HG02623 (cell line): ENCODE measurements around the gene PGS1.
A peak's percentile ranks its signal among the peaks of the same experiment; 100 is the strongest.
"Not testable (repeated sequence)": the region's sequence is repeated elsewhere in the genome, so short reads cannot be mapped to it uniquely, and the experiment has no call there.

Source experiments
- ATAC-seq: cut with Tn5 transposase; IDR thresholded peaks from one replicate; pipeline ENCODE4 v1.9.1; 2021; ENCODE audit warnings: moderate library complexity; ENCODE audit not compliant: unreplicated experiment

Gene PGS1, protein sequence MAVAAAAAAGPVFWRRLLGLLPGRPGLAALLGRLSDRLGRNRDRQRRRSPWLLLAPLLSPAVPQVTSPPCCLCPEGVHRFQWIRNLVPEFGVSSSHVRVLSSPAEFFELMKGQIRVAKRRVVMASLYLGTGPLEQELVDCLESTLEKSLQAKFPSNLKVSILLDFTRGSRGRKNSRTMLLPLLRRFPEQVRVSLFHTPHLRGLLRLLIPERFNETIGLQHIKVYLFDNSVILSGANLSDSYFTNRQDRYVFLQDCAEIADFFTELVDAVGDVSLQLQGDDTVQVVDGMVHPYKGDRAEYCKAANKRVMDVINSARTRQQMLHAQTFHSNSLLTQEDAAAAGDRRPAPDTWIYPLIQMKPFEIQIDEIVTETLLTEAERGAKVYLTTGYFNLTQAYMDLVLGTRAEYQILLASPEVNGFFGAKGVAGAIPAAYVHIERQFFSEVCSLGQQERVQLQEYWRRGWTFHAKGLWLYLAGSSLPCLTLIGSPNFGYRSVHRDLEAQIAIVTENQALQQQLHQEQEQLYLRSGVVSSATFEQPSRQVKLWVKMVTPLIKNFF

DNA sequence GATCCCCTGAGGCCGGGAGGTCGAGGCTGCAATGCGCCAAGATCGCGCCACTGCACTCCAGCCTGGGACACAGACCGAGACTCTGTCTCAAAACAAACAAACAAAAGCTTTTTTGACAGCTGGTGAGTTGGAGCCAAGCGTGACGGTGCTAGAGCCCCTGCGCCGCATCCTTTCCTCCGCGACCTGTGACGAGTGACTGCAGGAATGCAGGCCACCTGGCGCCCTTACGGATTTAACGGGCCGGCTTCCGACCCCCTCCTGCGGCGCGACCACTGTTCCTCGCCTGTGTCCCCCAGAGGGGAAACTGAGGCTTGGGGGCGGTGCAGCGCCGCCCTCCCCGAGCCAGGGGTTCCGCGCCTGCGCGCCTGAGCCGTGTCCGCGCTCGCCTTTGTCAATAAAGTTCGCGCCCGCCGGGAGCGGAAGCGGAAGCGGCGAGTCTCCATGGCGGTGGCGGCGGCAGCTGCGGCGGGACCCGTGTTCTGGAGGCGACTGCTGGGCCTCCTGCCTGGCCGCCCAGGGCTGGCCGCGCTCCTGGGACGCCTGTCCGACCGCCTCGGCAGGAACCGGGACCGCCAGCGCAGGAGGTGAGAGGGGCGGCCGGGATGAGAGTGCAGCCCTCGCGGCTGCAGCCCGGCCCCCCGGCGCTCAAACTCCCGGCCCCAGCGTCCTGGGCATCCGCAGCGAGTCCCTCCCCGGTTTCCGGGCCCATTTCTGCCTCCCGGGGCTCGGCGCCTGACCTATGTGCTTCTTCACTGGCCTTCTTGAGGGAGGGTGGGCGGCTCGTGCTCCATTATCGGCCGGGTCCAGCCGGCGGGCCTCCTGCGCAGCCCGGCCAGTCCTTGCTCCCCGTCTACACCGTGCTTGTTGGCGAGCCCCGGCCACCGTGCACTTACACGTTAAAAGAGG is at the start of gene PGS1:
PGS1 (plus strand) TSS at position 425 of the 906 bp plus-strand sequence; CDS start at position 442, 17 bp downstream.
- peak; percentile 60 for ATAC-seq

DNA sequence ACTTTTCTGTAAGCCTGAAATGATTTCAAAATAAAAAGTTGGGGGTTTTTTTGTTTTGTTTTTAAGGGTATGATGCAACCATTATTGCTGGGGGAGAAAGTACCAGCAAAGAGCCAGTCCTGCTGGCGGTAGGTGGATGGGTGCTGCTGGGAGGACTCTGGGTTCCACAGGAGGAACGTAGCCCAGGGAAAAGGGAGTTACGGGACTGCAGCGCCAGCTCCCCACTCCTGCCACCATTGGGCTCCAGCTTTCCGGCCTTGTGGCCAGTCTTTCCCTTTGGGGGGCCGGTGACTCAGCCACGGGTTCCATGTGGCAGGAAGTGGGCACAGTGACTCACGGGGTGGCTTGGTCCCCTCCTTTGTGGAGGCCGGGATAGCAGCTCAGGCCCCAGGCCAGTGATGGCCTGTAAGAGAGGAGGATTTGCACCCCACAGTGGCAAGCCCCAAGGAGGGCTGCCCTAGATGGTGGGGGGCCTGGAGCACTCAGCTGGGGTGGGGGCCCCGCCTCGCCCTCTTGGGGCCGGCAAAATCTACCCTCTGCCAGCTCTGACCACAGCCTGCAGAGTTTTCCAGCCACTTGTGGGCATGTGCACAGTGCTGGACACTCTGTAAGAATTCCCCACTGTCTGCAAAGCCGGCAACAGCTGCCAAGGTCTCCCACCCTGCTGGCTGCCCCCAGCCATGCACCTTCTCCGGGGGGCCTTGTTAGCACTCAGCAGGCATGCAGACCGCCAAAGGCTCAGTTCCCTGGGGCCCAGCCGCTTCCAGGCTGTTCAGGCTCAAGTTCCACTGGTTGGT is 49.0 kb upstream of the PGS1 start:
- no peak for ATAC-seq

DNA sequence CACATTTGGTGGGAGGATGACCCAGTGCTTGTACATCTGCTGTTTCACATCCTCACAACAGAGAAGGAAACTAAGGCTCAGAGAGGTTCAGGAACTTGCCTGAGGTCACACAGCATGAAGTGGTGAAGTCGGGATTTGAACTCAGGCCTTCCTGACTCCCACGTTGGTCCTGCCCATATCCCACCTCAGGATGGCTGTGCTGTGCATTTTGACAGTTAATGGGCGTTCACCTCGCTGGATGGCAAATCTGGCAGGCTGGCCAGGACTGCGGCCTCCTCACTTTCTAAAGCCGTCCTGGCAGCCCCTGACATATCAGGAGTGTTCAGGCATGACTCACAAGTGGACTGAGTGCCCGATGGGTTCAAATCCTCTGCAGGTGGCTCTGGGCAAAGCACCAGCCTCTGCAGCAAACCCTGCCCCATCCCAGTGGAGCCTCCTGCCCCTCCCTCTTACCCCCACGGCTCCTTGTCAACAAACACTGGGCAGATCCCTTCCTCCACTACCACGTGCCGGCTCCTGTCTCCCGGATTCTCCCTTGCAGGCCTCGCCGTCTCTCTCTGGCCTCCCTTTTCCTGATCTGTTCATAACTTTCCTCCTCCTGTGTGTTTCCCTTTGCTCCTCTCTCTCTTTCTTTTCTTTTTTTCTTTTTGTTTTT is 47.8 kb upstream of the PGS1 start:
- no peak for ATAC-seq

DNA sequence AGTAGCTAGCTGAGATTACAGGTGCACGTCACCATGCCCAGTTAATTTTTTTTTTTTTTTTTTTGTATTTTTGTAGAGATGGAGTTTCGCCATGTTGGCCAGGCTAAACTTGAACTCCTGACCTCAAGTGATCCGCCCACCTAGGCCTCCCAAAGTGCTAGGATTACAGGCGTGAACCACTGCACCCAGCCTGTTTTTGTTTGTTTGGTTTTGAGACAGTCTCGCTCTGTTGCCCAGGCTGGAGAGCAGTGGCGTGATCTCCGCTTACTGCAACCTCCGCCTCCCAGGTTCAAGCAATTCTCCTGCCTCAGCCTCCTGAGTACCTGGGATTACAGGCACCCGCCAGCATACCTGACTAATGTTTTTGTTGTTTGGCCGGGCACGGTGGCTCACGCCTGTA is 47.1 kb upstream of the PGS1 start:
- ATAC-seq: not testable (repeated sequence)

DNA sequence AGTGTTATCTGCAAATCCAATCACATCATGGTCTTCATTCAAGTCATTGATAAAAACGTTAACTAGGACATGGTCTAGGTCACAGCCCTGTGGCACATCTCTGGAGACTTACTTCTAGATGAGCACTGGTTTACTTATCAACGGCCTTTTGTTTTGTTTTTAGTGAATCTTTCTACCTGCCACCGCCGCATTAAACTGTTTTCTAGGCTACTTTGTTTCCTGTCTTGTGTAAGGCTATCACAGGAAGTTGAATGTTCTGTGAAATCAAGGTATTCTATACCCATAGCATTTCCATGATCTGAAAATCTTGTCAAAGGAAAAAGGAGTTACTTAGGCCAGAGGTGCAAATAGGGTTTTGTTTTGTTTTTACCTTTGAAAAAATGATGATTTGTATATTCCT is 45.5 kb upstream of the PGS1 start:
- no peak for ATAC-seq

DNA sequence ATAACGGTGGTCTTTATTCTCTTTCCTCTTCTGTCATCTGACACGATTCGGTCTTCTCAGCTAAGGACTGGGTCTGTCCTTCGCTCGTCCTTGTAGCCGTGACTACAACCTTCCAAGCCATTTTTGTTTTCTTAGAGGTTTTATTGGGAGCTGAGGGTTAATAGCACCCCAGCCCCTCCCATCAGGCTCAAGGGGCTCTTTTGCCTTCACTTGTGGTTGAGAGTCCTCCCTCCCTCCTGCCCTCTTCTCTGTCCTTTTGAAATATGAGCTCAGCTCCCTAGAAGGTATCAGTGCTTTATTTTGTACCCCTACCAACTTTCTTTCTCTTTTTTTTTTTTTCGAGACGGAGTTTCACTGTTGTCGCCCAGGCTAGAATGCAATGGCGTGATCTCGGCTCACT is 43.2 kb upstream of the PGS1 start:
- ATAC-seq: no peak

DNA sequence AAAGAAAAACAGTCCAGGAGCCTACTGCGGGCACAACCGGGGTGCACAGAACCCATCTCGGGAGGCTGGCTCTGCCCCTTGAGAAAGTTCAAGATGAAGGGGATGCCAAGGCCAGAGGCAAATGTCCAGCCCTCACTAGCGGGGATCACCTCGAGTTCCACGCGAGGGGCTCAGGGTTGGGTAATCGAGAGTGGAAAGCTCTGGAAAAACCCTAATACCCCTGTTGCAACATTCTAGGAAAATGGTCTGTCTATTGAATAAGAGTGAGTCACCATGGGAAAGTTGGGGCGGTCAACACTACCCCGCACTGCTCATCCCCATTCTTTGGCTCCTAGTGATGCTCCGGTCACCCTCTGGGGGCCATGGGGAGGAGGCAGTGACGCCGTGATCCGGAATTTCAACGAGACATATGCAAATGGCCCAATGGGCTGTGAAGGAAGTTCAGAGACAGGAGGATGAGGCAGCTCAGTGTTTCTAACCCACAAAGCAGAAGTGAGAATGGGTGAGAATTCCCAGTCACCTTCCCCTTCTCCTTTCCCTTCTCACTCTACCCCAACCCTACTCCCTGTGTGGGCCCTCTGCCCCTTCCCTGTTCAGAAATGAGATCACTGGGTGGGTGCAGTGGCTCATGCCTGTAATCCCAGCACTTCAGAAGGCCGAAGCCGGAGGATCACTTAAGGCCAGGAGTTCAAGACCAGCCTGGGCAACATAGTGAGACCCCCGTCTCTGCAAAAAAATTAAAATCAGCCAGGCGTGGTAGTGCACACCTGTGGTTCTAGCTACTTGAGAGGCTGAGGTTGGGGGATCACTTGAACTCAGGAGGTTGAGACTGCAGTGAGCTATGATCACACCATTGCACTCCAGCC is 41.0 kb upstream of the PGS1 start:
- no peak for ATAC-seq

DNA sequence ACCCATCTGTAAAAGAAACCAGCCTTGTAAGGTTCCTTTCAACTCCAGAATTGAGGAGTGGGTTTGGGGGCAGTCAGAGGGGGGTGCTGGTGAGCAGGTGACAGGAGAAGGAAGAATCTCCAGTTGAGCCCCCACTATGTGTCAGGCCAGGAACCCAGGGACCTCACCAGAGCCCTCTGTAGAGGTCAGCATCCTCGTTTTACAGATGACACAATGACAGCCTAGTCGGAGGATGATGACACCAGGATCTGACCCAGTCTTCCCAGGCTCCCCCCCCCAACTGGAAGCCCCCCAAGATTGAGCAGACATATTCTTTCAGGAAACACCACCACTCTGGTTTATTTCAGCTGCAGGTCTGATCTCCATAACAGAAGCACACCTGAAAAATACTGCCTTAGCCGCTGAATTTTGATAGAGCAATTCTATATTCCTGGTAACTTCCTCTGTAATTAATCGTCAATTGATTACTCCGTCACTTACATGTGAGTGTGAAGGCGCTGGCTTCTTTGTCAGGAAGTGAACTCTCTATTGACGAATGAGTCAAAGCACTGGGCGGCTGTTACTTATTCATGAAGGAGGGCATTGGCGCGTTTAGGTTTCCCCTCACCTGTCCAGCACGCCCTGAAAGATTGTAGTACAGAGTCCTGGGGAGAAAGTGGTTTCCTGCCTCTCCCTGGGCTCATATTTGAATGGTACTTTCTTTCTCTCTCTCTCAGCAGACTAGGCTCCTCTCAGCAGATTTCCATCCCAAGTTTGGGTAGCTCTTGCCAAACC is 39.8 kb upstream of the PGS1 start:
- no peak for ATAC-seq

DNA sequence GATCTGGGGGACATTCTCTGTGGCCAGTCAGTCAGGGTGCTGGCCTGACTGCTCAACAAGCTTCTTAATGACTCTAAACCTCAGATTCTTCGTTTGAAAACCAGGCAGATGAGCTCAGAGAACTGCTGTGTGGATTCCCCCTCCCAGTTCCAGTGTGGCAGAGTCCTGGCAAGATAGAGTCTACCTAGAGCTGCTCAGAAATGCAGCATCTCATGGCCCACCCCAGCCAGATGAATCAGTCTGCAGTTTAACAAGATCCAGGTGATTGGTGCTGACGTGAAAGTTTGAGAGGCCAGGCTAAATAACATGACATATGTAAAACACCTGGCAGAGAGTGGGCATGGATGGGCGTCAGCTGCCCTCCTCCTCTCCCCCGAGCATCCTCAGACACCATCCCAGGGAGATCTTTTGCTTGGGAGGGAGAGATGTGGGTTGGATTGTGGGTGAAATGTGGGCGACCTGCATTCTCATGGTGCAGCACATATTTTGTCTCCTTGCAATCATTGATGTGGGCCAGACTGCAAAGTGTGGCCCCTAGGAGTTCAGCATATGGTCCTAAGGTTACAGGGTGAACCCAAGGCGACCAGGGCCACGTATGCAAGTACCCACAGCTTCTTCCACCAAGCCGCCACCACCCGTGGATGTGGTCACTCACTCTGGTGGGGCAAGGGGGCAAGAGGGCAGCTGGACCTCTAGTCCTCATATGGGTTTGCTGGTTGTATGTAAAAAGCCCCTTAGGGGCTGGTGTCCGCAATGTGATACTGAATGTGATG is 38.1 kb upstream of the PGS1 start:
- no peak for ATAC-seq

DNA sequence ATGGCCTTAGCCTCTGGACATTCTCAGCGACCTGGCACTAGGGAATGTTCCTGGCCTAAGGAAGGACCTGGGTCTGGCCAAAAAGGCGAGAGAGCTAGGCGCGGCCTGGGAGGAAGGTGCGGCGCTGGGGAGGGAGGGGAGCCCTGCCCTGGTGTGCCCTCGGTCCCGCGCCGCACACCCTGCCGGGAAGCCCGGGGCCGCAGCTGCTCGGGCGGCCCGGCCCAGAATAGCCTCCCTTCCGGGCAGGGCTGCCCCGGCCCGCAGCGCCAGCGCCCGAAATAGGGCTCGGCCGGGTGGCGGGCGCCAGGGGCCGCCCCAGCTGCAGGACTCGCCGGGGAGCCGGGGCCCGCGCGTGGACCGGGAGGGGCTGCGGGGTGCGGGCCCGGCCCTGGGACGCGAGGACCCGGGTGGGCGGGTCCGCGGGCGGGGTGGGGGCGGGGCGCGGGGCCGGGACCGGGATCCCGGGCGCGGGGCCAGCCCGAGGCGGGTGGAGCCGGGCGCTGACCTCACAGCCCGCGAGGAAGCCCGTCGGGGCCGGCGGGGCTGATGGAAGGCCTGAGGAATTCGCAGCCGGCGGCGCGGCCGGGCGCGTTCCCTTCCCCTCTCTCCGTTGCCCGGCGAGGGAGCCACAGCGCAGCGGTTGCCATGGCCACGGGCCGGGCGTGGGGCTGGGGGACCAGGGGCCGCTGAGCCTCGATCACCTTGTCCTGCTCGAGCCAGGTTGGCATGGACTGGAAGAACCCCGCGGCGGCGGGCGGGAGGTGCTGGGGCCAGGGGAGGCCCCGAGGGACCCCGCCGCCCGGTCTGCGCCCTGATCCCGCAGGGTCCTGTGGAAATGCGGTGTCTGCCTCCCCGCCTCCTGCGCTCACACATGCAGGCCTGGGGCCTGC is 36.6 kb upstream of the PGS1 start:
- ATAC-seq: no peak

DNA sequence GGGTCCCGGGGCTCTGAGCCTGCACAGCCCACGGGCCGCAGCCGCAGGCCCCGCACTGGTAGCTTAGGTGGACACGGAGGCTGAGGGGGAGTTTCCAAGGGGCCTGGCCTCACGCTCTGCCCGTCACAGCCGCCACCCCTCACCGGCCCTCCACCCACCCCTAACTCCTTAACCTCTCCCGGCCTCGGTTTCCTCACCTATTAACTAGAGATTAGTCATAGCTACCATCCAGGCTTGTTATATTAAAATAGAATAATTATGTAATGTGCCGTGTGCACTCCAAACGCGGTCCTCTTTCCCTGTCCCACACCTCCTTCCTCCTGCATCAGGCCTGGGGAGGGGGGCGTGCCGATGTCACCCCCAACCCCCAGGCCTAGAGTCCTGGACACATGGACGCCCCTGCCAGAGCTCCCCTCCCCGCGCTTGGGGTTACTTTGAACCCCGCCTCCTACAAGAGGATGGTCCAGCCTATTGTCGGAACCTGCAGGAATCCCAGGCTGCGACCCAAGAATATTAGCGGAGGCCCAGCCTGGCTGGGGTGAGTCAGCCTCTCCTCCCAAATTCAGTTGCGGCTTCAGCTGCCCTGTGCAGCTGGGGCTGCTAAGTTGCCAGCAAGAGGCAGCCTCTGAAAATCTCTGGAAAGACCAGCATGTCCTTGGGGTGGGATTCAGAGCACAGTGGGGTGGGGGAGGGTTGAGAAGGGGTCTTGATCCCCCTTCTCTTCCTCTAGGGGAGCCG is 35.8 kb upstream of the PGS1 start:
- ATAC-seq: no peak

DNA sequence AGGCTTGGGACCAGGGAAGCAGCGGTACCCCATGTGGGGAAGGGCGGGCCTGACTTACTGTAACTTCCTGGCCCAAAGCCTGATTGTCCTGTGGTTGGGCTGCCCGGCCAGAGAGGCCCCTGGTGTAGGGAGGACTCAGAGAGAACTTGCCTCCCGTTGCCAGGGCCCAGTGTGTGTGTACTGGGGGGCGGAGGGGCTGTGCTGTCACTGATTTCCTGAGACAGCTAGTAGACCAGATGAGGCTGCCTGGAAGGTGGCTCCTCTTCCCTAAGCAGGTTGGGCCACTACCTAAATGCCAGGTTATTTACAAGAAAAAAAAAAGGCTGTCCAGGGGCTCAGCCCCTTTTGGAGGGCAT is 35.3 kb upstream of the PGS1 start:
- no peak for ATAC-seq

DNA sequence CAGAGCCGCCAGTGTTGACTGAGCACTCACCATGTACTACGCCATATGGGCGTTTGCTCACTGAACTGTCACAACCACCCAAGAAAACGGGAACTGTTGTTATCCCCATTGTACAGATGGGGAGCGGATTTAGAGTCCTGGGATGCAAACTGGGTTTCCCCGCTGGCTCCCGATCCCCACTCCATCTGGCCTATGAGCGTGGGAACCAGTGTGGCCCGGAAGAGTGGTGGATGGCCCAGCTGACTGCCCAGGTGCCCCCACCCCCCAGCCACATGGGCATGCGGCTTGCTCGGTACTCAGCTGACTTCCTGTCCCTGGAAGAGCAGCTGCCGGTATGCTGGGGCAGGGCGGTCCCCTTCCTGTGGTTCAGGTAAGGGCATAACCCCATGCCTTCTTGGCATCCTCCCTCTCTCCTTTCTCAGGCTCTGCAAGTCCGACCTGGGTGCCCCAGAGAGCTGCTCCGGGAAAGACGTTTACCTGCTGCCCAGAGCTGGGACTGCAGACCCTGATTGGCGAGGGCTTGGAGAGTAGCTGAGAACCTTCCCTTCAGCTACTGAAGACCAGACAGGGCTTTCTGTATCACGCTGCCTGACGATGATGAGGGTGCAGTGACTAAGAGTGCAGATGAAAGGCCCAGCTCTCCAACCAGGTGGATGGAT is 34.8 kb upstream of the PGS1 start:
- no peak for ATAC-seq

DNA sequence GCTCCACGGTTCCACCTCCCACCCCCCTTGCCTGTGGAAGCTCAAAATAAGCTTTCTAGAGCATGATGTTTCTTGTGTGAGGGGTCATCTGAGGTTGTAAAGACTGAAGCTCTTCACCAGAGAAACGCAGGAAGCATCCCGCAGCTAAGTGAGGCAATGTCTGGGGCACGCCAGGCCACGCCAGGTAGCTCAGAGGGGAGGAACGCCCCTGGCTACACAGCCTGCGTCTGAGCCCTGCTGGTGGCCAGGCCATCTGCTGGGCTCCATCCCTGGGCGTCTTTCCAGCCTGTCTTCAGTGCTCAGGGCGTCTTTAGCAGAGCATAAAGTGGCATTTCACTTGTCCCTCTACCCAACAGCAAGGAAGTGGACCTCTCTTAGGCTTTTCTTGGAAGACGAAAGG is 33.8 kb upstream of the PGS1 start:
- ATAC-seq: no peak

DNA sequence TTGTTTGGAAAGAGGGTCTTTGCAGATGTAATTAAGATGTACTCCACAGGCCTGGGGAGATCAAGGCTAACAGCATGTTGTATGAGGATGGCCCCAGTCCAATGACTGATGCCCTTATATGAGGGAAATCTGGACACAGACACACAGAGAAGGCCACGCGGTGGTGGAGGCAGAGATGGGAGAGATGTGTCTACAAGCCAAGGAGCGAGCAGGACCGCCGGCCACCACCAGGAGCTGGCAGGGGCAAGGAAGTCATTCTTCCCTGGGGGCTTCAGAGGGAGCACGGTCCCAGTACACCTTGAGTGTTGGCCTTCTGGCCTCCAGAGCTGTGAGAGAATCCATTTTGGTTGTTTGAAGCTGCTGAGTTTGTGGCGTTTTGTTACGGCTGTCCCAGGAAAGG is 33.3 kb upstream of the PGS1 start:
- no peak for ATAC-seq
